ENCODE results near the gene CHD5. TPM values are rescaled to one million over a fixed set of nuclear protein-coding genes. Genes with fewer than 3 reads are reported as not detected.

Gene CHD5
- total and polyA plus RNA-seq, 12 donors: 0.01 to 0.78 (median 0.17) TPM

DNA sequence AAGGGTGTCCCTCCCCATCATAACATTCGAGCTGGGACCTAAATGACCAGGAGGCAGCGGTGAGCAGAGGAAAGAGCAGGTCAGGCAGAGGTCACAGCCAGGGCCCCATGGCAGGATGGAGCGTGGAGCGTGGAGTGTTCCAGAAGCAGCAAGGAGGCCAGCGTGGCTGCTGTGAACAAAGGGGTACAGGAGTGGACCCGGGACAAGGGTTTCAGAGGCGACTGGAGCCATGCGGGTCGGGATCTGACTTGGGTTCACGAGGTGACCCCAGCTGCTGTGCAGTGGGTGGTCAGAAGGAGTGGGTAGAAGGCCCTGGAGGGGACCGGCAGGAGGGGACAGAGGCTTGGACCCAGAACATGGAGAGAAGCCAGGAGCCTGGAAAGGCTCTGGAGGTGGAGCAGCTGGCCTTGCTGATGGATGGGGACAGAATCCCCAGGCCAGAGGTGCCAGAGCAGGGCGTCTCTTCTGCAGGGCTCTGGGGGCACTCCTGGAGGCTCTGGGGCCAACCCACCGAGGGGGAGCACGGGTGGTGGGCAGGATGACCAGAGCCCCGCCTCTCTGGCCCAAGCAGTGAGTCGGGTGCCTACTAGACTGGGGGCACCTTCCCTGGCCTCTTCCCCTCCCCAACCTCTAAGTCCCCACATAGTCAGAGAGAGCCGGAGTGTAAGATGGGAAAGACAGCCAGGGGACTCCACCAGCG is 2.3 kb downstream of the CHD5 start:
- Histone ChIP-seq H3K4me1 (peaks cover 3 to 21% (median 17%) of the 10 kb centered on the region in 9 donors), H3K9me3 (no peaks in the 10 kb centered on the region), H3K36me3 (no peaks in the 10 kb centered on the region), H3K27ac (no peak overlapping the region), H3K27me3 (peaks cover 20 to 72% (median 60%) of the 10 kb centered on the region in 7 donors), H3K4me3 (no peak overlapping the region)
- ATAC-seq (no peak), DNase-seq (no peak)
- 75 to 76% methylated on average over 18 of the region's 18 CpGs for WGBS, 2 donors
- TF ChIP-seq CTCF (IDR thresholded peaks at IDR 0.05): no peak
- intact Hi-C loops (cut with DNase I): loop anchor here in 2 of 10 donors (10.0 kb wide), 2 partner anchors 123 to 133 kb away; partner anchors contain the start of gene KCNAB2 (in 1 of the 2)

- ATAC-seq: no peak
- WGBS, 2 donors: 70 to 72% methylated on average over 5 of the region's 5 CpGs
- intact Hi-C loops (cut with DNase I): loop anchor here in 2 of 10 donors (10.0 kb wide), 2 partner anchors 122 to 132 kb away; partner anchors contain the start of gene KCNAB2 (in 1 of the 2)
Measured at GRCh38 chr1:6176779-6177178, 3.3 kb downstream of the CHD5 start.

DNA sequence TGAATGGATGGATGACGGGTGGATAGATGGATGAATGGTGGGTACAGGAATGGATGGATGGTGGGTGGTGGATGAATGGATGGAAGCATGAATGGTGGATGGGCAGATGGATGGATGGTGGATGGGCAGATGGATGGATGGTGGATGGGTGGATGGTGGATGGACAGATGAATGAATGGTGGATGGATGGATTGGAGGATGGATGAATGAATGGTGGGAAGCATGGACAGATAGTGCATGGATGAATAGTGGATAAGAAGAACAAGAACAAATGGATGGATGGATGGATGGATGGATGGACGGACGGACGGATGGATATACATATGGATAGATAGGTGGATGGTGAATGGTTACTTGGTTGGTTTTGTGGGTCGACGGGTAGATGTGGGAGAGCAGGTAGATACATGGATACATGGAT is 4.7 kb downstream of the CHD5 start:
- H3K4me3 ChIP-seq: no peak overlapping the region
- no peaks in the 10 kb centered on the region for H3K36me3 ChIP-seq
- no peak overlapping the region for H3K27ac ChIP-seq
- H3K9me3 ChIP-seq: no peaks in the 10 kb centered on the region
- intact Hi-C loops (cut with DNase I): loop anchor here in 2 of 10 donors (10.0 kb wide), 2 partner anchors 121 to 131 kb away; partner anchors contain the start of gene KCNAB2 (in 1 of the 2)
- peaks cover 20 to 87% (median 73%) of the 10 kb centered on the region in 7 donors for H3K27me3 ChIP-seq
- WGBS, 2 donors: 88 to 95% methylated on average over 6 of the region's 6 CpGs
- DNase-seq (no peak), ATAC-seq (no peak)
- TF ChIP-seq CTCF (IDR thresholded peaks at IDR 0.05): no peak
- peaks cover 3 to 10% (median 9%) of the 10 kb centered on the region in 9 donors for H3K4me1 ChIP-seq

More at GRCh38 chr1:6176779-6177178, 3.3 kb downstream of the CHD5 start:
- Histone ChIP-seq H3K4me3 (no peak overlapping the region), H3K27ac (no peak overlapping the region), H3K4me1 (peaks cover 3 to 21% (median 17%) of the 10 kb centered on the region in 9 donors), H3K36me3 (no peaks in the 10 kb centered on the region), H3K27me3 (peaks cover 20 to 83% (median 68%) of the 10 kb centered on the region in 7 donors), H3K9me3 (no peaks in the 10 kb centered on the region)
- TF ChIP-seq CTCF (IDR thresholded peaks at IDR 0.05): no peak
- no peak for DNase-seq

- no peaks in the 10 kb centered on the region for H3K9me3 ChIP-seq
- intact Hi-C loops (cut with DNase I): loop anchor here in 2 of 10 donors (10.0 kb wide), 2 partner anchors 120 to 130 kb away; partner anchors contain the start of gene KCNAB2 (in 1 of the 2)
- ATAC-seq: no peak
- peaks cover 20 to 85% (median 70%) of the 10 kb centered on the region in 7 donors for H3K27me3 ChIP-seq
- 87 to 98% methylated on average over 5 of the region's 5 CpGs for WGBS, 2 donors
- no peak overlapping the region for H3K4me3 ChIP-seq
- TF ChIP-seq CTCF (IDR thresholded peaks at IDR 0.05): no peak
- no peak overlapping the region for H3K27ac ChIP-seq
- DNase-seq: no peak
- H3K36me3 ChIP-seq: no peaks in the 10 kb centered on the region
- peaks cover 3 to 10% (median 9%) of the 10 kb centered on the region in 9 donors for H3K4me1 ChIP-seq
Measured at GRCh38 chr1:6174621-6175410, 5.3 kb downstream of the CHD5 start.
